ENCODE results near the gene RAPGEF2.
"Not testable (repeated sequence)": the region's sequence is repeated elsewhere in the genome, so short reads cannot be mapped to it uniquely, and the experiment has no call there.

Gene RAPGEF2

DNA sequence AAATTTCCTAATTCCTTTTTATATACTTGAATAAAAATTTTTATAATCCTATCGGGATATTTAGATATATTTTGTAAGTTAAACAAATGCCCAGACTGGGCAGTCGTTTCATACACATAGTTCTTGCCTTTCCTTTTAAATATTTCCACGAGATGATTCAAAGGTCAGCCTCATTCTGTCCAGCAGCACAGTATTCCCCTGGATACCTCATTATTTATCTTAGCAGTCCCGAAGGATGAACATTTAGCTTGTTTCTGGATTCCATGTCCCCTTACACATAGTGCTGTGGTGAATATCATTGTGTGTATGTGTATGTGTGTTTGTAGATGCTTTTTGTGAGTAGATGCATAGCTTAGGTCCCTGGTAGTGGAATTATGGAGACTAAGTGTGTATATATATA, 38.3 kb downstream of the RAPGEF2 start:
- DNase-seq, result no peak

DNA sequence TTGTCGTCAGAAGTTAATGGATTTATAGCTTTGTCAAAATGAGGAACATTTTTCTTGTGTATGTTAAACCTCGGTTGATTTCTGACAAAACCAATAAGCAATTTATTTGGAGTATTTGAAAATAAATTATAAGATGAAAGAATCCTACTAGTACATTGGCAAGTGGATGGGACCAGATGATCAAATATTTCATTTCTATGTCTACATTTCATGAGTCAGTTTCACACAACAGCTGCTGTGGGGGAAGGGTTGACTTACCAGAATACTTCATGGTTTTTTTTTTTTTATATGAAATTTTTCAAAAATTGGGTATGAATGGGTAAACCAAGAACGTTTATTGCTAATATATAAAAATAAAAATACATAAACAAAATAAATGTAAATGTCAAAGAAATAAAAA, 39.4 kb downstream of the RAPGEF2 start:
- DNase-seq, result no peak

DNA sequence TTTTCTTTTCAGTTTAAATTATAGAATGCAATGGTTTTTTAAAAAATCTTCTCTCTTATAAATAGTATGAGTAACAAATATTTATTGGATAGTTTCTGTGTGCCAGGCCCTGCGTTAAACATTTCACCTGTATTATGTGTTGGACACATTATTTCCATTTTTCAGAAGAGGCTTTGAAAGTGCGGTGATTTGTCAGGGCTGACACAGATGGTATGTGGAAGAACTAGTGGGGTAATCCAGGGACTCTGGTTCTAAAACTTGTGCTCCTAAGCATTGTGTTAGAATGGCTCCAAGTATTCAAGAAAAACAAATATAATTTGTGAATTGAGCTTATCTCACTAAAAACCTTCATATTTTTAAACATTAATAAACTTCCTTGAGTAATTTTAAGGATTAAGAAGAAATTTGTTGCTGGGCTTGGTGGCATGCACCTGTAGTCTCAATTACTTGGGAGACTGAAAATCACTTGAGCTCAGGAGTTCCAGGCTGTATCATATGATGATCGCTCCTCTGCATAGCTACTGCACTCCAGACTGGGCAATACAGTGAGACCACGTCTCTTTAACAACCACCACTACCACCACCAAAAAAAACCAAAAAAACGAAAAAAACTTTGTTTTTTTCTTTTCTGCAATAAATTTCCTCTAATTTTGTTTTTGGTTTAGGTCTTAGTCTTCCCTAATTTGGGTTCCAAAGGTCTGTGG, 40.0 kb downstream of the RAPGEF2 start:
- no peak for DNase-seq

DNA sequence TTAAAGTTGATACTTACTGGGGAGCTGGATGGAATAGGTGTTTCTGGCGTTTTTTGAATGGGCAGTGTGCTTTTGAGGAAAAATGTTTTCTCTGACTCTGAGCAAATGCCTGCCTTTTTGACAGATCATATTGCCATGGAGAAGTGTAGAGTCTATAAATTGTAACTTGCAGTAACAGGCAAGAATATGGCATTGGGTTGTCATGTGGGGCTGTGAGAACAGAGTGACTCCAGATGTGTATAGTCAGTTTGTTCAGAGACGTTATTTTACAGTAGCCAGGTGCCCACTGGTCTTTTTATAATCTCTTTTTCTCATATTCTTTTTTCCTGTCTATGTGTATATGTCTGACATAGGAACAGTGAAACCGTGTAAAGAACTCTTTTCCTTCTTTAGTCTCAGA, 40.8 kb downstream of the RAPGEF2 start:
- no peak for DNase-seq

DNA sequence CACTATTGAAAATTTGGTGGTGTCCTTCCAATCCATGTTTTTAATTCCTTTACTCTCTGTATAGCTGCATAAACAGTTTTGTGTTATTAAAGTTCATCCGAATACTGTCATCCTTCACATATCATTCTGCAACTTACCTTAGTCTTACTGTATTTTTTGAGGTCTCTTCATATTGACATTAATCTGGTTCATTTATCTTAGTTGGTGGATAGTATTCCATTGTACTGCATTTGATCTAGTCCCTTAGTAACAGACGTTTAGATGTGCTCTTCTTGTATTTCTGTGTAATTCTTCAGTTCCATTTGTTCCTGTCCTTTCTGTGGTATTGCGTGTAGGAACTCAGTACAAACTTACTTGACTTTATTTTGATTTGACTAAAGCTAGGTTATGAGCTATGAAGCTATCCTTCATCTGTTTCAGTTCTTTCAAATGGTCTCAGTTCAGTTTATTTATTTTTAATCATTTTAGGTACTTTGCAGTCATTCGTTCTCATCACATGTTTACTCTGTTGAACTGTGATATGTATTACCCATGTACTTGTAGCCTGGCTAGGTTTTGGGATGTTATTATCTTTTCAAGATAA, 41.3 kb downstream of the RAPGEF2 start:
- DNase-seq, result no peak

DNA sequence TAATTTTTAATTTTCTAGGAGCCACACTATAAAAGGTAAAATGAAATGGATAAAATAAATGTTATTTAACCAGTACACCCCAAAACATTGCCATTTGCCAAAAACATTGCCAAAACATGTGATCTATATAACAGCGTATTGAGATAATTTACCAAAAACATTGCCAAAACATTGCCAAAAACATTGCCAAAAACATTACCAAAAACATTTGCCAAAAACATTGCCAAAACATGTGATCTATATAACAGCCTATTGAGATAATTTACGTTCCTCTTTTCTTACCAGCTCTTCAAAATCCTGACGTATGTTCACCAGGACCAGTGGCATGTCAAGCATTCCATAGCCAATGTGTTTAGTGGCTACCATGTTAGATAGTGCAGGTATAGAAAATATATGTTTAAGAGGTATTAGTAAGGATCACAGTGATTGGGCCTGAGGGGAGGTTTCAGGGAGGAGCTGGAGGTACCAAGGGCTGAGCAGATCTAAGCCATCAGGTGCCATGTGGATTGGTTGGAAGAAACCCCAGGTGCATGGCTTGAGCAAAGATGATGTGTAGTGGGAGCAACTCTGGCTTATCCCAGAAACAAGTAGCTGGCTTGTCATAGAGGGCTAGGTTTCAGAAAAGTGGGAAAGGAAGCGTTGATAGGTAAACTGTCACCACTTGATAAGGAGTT, 42.6 kb downstream of the RAPGEF2 start:
- DNase-seq, result no peak

DNA sequence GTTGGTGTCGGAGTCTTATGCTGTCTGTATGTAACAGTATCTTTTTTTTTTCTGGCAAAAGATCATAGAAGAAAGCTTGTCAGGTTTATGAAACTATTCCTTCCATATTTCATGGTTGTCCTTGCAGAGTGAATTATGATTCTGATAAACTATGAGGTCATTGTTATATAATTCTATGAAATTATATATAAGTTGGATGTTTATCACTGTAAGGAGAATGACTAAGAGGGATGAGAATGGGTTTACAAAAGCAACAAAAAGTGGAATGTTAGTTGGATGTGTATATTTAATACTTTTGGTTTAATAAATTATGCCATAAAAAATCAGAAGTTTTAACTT, 43.1 kb downstream of the RAPGEF2 start:
- DNase-seq, result no peak

DNA sequence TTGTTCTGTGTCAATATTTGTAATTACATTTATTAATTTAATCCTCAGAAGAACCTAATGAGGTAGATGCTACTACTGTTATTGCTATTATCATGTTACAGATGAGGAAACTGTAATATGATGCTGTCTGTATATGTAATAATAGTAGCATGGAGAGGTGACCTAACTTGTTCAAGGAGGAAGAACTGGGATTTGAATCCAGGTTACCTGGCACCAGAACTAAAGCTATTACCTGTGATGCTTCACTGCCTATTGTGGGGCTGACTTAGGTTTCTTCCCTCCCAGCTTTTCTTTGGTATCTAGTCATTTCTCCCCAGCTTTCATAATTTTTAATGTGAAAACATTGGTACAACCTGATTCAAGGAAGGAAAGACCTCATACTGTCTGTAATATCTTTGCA, 43.6 kb downstream of the RAPGEF2 start:
- no peak for DNase-seq

DNA sequence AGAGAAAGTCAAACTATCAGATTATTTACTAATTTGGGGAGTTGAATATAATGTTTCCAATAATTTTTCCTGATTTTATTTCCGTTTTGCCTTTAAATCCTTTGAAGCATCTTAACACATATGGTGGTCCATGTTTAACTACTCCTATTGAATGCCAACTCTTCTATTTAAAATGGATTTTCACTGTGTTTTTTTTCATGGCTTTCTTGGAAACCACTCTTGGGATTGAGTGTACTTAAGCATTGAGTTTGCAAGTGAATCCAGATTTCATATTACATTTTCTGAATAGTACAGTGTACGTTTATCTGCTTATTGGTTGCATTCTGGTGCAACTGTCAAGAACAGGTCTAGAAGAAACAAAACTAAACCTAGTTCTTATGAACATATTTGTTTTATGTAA, 45.6 kb downstream of the RAPGEF2 start:
- no peak for DNase-seq

DNA sequence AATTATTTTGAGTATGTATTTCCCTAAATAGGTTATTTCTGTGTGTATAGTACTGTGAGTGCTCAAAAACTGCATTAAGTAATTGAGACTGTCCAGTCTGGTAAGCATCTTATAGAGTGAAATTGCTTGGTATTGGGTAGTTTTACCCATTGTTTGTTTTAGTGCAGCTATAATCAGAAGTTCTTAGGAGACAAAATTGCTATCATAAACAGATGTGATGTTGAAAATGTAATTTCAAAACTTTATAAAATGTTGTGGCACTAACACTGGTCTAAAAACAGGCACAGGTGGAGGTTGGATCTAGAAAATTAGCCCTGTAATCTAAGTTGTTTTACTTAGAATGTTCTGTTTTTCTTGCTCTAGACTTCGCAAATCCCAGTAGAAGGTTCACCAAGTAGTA, 46.8 kb downstream of the RAPGEF2 start:
- no peak for DNase-seq

DNA sequence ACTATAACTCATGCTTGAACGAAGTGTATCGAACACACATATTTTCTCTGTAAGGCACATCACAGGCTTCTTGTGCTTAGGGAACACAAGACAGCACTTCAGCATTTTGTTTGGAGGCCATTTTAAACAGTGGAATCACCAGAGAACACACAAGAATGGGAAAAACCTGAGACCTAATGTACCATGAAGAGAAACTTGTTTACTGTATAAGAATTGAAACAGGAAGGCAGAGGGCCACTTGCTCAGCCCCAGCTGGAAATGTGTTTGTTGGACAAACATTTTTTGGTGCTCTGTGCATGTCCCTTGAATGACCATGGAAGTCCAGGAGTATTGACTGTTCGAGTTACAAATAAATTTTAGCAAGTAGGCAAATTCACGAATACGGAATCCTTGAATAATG, 47.5 kb downstream of the RAPGEF2 start:
- no peak for DNase-seq

DNA sequence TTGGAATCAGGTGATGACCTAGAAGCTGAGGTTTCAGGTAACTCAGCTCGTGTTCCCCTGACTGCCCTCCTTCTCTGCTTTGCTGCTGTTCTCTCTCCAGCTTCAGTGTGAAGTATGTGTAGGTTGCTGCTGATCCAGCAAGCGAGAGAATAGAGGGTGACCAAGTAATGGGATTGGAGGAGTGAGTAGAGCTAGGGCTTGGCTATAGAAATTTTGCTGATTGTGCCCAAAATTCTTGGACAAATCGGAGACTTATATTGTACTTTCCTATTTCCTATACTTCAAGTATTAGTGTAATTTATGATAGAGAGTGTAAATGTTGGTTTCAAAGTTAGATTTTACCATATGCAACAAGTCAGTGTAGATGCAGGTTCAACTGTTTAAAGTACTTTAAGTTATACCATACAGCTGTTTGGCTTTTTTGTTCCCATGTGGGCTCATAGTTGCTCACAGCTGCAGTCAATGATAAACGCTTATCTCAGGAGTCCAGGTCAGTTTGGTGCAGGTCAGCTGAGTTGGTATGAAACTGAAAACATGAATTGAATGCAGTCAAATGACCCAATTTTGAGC, 48.0 kb downstream of the RAPGEF2 start:
- no peak for DNase-seq

DNA sequence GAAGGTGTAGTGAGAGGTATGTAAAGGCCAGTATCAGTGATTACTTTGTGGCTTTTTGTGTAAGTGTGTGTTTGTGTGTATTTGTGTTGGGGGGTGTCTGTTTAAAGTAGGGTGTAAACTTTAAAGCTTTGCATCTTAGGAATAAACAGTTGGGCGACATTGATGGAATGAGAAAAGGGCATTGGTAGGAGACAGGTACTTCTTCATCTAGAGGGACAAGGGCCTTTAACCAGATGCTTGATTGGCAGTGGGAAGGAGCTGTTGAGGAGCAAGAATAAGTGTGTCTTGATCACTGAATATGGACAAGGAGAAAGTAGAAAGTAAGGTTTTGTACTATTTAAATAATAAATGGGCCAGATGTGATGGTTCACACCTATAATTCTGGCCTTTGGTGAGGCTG, 48.8 kb downstream of the RAPGEF2 start:
- DNase-seq, result no peak

DNA sequence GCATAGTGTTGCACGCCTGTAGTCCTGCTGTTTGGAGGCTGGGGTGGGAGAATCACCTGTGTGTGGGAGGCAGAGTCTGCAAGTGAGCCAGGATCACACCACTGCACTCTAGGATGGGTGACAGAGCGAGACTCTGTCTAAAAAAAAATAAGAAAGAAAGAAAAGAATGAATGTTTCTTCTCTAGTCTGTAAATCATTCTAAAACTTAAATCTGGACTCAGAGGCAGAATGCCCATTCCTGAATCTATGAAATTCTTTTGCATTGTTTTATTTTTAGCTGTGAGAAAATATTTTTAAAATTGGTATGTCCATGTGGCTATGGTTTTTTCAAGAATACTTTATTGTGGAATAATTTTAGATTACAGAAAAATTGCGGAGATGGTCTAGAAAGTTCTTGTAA, 49.3 kb downstream of the RAPGEF2 start:
- DNase-seq, result no peak

DNA sequence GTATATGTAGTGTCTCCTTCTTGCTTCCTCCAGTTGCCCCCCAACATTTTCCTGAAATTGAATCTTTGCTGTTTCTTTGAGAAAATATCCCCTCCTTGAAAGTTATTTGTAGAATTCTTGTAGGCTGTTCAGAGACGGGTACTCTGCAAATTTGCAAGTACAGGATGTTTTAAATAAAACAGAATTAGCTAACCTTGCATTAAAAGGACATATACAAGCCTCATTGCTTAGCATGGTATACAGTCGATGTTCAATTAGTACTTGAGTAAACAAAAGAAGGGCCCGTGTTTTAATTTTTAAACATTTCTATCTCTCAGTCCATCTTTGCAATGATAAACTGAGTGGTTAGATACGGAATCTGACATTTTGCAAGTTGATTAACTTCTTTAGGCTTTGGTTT, 50.8 kb downstream of the RAPGEF2 start:
- no peak for DNase-seq

DNA sequence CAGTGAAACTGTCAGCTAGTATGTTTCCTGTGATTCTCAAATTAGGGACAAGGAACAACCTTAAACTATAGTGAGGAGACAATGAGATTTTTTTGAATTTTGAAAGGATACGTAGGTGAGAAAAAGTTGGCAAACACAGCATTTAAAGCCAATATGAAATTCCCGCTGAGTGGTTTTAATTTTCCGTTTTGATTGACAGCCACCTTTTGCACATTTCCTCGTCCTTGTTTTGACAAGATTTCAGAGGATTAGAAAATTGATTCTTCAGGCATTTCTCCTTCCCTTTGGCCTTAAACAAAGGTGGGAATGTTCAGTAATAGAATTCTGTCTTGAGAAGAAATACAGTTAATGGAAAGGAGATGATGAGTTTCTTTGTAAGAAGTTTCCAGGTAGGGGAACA, 52.2 kb downstream of the RAPGEF2 start:
- DNase-seq, result no peak

DNA sequence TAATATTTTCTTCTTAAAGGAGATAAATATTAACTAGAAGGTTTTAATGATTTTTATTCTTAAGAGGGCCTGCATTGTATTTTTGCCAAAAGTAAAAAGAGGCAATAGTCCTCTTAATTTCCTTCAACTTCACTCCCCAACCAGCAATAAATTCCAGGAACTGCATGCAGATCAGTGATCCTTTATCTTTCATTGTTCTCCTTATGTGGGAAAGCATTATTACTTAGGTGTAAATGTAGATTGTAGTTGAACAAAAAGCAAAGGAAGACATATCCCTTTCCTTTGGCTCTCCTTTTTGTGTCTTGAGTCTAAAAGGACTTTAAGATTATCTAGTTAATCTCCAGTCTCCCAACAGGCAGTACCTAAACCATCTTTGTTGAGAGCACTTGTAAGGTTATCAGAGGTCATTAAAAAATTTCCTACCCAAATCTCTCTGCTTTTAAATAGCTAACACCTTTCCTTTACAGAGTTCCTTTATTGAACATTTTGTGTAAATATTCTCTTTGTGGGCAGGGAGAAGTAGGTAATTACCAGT, 55.3 kb downstream of the RAPGEF2 start:
- no peak for DNase-seq

DNA sequence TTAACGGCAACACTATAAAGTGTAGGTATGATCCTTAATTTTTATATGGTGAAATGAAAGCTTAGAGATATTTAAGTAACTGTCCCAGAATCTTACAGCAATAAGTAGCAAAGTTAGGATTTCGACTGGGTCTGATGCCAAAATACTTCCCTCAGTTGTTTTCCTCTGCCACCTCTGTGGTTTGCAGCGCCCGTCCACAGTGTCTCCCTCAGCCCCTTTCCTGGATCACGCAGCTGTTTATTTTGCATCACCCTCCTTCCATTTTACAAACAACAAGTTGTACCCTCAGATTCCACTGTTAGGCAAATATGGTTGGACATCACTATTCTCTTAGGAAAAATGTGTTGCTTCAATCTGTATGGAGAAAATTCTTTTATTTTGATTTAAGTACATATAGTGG, 56.1 kb downstream of the RAPGEF2 start:
- no peak for DNase-seq

DNA sequence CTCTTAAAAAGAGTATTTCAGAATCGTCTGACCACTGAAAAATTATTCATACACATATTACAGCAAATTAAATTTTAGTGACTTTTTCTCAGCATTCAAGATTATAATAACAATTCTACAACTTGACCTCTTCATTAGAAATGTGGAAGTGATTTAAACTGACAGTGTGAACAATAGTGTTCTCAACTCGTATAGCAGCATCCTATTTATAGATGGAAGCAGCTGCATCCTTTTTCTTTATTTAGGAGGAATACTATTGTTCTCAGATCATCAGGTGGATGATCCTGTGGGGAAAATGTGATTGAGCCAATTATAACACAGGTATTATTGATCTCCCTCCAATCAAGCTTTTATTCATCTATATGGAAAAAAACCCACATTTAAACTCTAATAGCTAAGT, 56.7 kb downstream of the RAPGEF2 start:
- no peak for DNase-seq

DNA sequence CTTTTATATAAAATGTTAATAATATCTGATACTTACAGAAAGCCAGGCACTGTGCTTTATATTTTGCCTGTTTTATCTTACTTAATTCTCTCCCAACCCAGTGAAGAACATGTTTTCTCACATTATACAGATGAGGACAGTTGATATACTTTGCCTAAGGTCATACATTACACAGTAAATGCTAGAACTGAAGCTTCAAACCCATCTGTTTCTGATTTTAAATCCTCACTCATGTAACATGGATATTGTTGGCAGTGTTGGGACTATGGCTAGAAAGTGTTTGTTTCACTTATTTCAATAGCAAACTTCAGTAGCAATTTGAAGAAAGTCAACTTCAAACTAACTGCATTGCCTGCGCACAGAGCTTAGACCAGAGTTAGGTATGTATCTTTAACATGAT, 57.4 kb downstream of the RAPGEF2 start:
- DNase-seq, result no peak

DNA sequence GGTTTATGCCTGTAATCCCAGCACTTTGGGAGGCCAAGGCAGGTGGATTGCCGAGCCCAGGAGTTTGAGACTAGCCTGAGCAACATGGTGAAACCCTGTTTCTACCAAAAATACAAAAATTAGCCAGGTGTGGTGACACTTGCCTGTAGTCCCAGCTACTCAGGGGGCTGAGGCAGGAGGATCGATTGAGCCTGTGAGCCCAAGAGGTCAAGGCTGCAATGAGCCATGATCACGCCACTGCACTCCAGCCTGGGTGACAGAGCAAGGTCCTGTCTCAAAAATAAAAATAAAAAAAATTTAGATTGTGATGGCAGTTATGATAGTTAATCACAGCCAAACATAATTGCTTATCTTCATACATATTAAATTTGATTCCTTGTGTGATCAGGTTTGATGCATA, 58.6 kb downstream of the RAPGEF2 start:
- DNase-seq, result not testable (repeated sequence)

DNA sequence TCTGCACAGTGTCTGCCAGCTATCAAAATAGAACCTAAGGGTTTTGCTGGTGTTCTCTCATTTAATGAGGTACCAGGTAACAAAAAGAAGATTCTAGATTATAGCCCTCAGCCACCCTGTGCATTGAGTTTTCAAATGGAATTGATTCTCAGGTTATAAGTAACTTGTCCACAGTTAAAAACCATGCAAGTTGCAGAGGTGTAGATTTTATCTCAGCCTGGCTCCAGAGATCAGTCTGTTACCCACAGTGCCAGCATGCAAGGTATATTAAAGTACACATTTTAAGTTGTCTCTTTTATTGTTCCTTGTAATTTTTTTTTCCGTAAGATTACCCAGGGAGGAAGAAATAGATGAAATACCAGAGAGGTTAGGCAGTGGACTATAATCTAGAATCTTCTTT, 59.7 kb downstream of the RAPGEF2 start:
- DNase-seq, result no peak

DNA sequence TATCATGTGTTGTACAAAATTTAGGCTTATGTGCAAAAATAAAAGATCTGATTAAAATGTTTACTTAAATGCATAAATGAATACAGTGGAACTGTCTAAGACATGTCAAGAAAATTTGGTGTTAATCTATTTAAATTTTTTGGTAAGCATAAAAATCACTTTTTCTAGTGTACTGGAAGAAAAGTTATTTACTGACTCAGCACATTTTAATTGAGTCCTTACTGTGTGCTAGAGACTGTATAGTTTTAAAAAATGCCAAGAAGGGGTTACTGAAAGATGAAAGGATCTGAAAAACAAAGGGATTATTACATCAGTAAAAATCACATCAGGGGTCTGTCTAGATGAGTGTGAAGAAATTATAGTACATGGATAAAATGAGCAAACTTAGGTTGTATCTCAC, 60.6 kb downstream of the RAPGEF2 start:
- DNase-seq, result no peak

Data from NCI-H1105 (cell line).